Right atrium auricular region (tissue), 2 donors: ENCODE data around the gene ZNF879. TPM values are rescaled to one million over a fixed set of nuclear protein-coding genes. Genes with fewer than 3 reads are reported as not detected.

ENCODE experiments used
- DNase-seq: peaks from one replicate; pipeline ENCODE4 v3.0.0-alpha.2; 2019; ENCODE audit warnings: low spot score
- H3K27ac ChIP-seq, 2 donors: fragments of 200-600 bp; sonication (generic); 1 replicate in 1 of 2; 2 replicates in 1 of 2; pipeline ENCODE4 v1.5.1; 2016 to 2019
- H3K27me3 ChIP-seq, 2 donors: fragments of 200-600 bp; sonication (generic); one replicate each; pipeline versions ENCODE4 v1.5.1 to v1.6.0; 2017 to 2019
- H3K36me3 ChIP-seq: fragments of 200-600 bp; sonication (generic); one replicate; pipeline ENCODE4 v1.5.1; 2016
- H3K4me1 ChIP-seq, 2 donors: fragments of 200-600 bp; sonication (generic); one replicate each; pipeline versions ENCODE4 v1.5.1 to v1.6.0; 2017 to 2019
- H3K4me3 ChIP-seq, 2 donors: fragments of 200-600 bp; sonication (generic); 1 replicate in 1 of 2; 2 replicates in 1 of 2; pipeline ENCODE4 v1.5.1; 2017 to 2019; ENCODE audit warnings: mild to moderate bottlenecking in 1 of 2, moderate library complexity in 1 of 2
- H3K9me3 ChIP-seq, 2 donors: fragments of 200-600 bp; sonication (generic); one replicate each; pipeline ENCODE4 v1.5.1; 2019
- CTCF ChIP-seq, 2 donors: fragments of 200-600 bp; sonication (generic); IDR thresholded peaks; one replicate each; pipeline ENCODE4 v1.5.1; 2019; ENCODE audit warnings: antibody characterized with exemption in 2 of 2
- total RNA-seq, 2 donors: library from RNA; depleted of rRNA; stranded (reverse); fragments of >200 nt; gene quantifications; one replicate each; pipeline ENCODE4 v1.1.0, GENCODE V29; 2016

The ZNF879 gene
- total RNA-seq, 2 donors from 2014 or later: 2.6 to 6.9 TPM

DNA sequence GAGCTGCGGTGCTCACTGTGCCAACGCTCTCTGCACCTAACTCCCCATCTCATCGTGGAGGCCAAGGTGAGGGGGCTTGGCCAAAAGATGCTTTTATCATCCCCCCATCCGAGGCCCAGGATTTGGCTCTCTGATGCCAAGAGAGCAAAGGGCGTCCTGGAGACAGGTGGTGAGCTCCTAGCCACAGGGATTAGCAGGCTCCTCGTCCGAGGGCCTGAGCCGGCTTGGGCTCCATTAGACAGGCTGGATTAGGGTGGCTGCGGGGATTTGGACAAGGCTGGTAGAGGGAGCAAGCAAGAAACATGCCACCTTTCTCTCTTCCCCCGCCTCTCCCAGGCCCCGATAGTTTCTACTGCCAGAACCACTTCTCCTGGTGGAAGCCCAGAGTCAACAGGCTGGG, 27.4 kb upstream of the ZNF879 start:
- H3K27me3 ChIP-seq: no peaks in the 10 kb centered on the region
- no peaks in the 10 kb centered on the region for H3K9me3 ChIP-seq
- DNase-seq: no peak
- H3K4me3 ChIP-seq: no peak overlapping the region
- TF ChIP-seq CTCF (IDR thresholded peaks at IDR 0.05): no peak
- H3K36me3 ChIP-seq: no peaks in the 10 kb centered on the region
- no peaks in the 10 kb centered on the region for H3K4me1 ChIP-seq
- H3K27ac ChIP-seq: no peak overlapping the region

- Histone ChIP-seq H3K9me3 (no peaks in the 10 kb centered on the region), H3K4me3 (no peak overlapping the region), H3K27me3 (no peaks in the 10 kb centered on the region), H3K27ac (no peak overlapping the region), H3K4me1 (no peaks in the 10 kb centered on the region), H3K36me3 (no peaks in the 10 kb centered on the region)
- TF ChIP-seq CTCF (IDR thresholded peaks at IDR 0.05): no peak
- DNase-seq: no peak
These were observed 26.4 kb upstream of the ZNF879 start for GRCh38 chr5:178997191-178997590.

GRCh38 chr5:178998441-178998840, 25.2 kb upstream of the ZNF879 start:
- Histone ChIP-seq H3K27me3 (no peaks in the 10 kb centered on the region), H3K4me1 (no peaks in the 10 kb centered on the region), H3K36me3 (no peaks in the 10 kb centered on the region), H3K27ac (no peak overlapping the region), H3K4me3 (no peak overlapping the region), H3K9me3 (no peaks in the 10 kb centered on the region)
- TF ChIP-seq CTCF (IDR thresholded peaks at IDR 0.05): no peak
- DNase-seq: no peak

DNA sequence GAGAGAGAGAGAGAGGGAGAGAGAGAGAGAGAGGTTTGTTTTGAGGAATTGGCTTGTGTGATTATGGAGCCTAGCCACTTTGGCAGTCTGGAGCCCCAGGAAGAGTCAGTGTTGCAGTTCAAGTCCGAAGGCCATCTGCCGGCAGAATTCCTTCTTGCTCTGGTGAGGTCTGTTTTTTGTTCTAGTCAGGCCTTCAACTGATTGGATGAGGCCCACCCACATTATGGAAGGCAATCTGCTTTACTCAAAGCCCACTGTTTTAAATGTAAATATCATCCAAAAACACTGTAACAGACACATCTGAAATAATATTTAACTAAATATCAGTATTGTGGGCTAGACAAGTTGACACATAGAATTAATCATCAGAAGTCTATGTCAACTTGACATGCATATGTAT, 17.0 kb upstream of the ZNF879 start:
- H3K27me3 ChIP-seq: no peaks in the 10 kb centered on the region
- no peak overlapping the region for H3K4me3 ChIP-seq
- H3K9me3 ChIP-seq: peaks cover 0 to 30% of the 10 kb centered on the region in 2 donors
- no peak overlapping the region for H3K27ac ChIP-seq
- H3K4me1 ChIP-seq: no peaks in the 10 kb centered on the region
- DNase-seq: no peak
- no peak for TF ChIP-seq CTCF (IDR thresholded peaks at IDR 0.05)
- no peaks in the 10 kb centered on the region for H3K36me3 ChIP-seq

- no peak for TF ChIP-seq CTCF (IDR thresholded peaks at IDR 0.05)
- Histone ChIP-seq H3K4me3 (no peak overlapping the region), H3K27ac (no peak overlapping the region), H3K27me3 (no peaks in the 10 kb centered on the region), H3K9me3 (peaks cover 0 to 43% of the 10 kb centered on the region in 2 donors), H3K36me3 (no peaks in the 10 kb centered on the region), H3K4me1 (no peaks in the 10 kb centered on the region)
- DNase-seq: no peak
These were observed 14.9 kb upstream of the ZNF879 start for GRCh38 chr5:179008667-179009066.

GRCh38 chr5:179033004-179033580, 9.5 kb downstream of the ZNF879 start:
- H3K27ac ChIP-seq: no peak overlapping the region
- H3K27me3 ChIP-seq: no peaks in the 10 kb centered on the region
- peaks cover 47 to 98% of the 10 kb centered on the region in 2 donors for H3K9me3 ChIP-seq
- H3K4me3 ChIP-seq: no peak overlapping the region
- no peak for DNase-seq
- H3K36me3 ChIP-seq: peaks cover 53% of the 10 kb centered on the region
- no peak for TF ChIP-seq CTCF (IDR thresholded peaks at IDR 0.05)
- no peaks in the 10 kb centered on the region for H3K4me1 ChIP-seq
